ENCODE data around the gene LRP2BP. TPM values are rescaled to one million over a fixed set of nuclear protein-coding genes. Genes with fewer than 3 reads are reported as not detected.
"Not testable (repeated sequence)": the region's sequence is repeated elsewhere in the genome, so short reads cannot be mapped to it uniquely, and the experiment has no call there.

Gene LRP2BP
- total RNA-seq, 1 experiment from 2014 or later = 0.20 TPM

DNA sequence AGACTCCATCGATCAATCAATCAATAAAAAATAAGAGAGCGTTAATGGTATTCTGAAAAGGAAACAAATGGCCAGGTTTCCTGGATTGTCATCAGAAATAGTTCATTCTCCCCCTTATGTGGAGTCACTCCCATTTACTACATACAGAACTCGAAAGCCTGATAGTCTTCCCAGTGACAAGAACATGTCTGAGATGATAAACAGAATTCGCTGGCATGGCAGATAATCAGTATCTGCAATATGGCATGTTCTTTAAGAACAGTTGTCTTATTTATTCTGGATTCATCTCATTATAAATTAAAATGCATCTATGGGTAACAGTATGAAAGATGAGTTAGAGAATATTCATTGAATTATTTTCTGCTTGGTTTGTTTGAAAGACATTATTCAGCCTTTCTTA lies 61.4 kb downstream of the LRP2BP start:
- Histone ChIP-seq H3K4me3 (ENCODE audit: low read depth, low read length) (no peak overlapping the region), H3K27me3 (replicated peaks; ENCODE audit: control insufficient read depth, insufficient read depth, low read length) (no peaks in the 10 kb centered on the region), H3K36me3 (ENCODE audit: control insufficient read depth, insufficient read depth, low read length) (no peaks in the 10 kb centered on the region), H3K4me1 (no peaks in the 10 kb centered on the region; the same call in 1 of the 2 replicates), H3K9me3 (peaks cover 28% of the 10 kb centered on the region)
- ChIA-PET CTCF (no interaction called here), POLR2A (no interaction called here)
- intact Hi-C loops (cut with micrococcal nuclease; ENCODE audit: unreplicated experiment) = no loop called here
- H3K36me3 Mint-ChIP-seq (ENCODE audit: insufficient read depth, unreplicated experiment) = peaks cover 18% of the 10 kb centered on the region
- no peak overlapping the region for H3K4me3 Mint-ChIP-seq (ENCODE audit: unreplicated experiment)
- BruUV-seq (replicated peaks) = no TSS peak
- peaks cover 9% of the 10 kb centered on the region for H3K4me1 Mint-ChIP-seq (ENCODE audit: low read depth, unreplicated experiment)
- no peak for DNase-seq
- no peak for TF ChIP-seq CTCF (IDR thresholded peaks at IDR 0.05; ENCODE audit: insufficient read depth in 1 of 2, low read depth in 1 of 2, low read length in 1 of 2, severe bottlenecking in 1 of 2, unreplicated experiment in 1 of 2)
- H3K27me3 Mint-ChIP-seq (ENCODE audit: insufficient read depth, unreplicated experiment) = no peaks in the 10 kb centered on the region
- no peak overlapping the region for H3K27ac Mint-ChIP-seq (ENCODE audit: unreplicated experiment)
- H3K9me3 Mint-ChIP-seq (ENCODE audit: unreplicated experiment) = peaks cover 9% of the 10 kb centered on the region

GRCh38 chr4:185332575-185333464 lies 62.9 kb downstream of the LRP2BP start:
- H3K4me1 ChIP-seq = no peaks in the 10 kb centered on the region; the same call in 1 of the 2 replicates
- no peak for DNase-seq
- Mint-ChIP-seq H3K4me3 (ENCODE audit: unreplicated experiment) (no peak overlapping the region), H3K9me3 (ENCODE audit: unreplicated experiment) (peaks cover 24% of the 10 kb centered on the region), H3K4me1 (ENCODE audit: low read depth, unreplicated experiment) (peaks cover 12% of the 10 kb centered on the region), H3K27ac (ENCODE audit: unreplicated experiment) (peak overlapping the region; percentile 29), H3K36me3 (ENCODE audit: insufficient read depth, unreplicated experiment) (peaks cover 30% of the 10 kb centered on the region), H3K27me3 (ENCODE audit: insufficient read depth, unreplicated experiment) (no peaks in the 10 kb centered on the region)
- H3K4me3 ChIP-seq (ENCODE audit: low read depth, low read length) = no peak overlapping the region
- H3K9me3 ChIP-seq = peaks cover 32% of the 10 kb centered on the region
- no peak for TF ChIP-seq CTCF (IDR thresholded peaks at IDR 0.05; ENCODE audit: insufficient read depth in 1 of 2, low read depth in 1 of 2, low read length in 1 of 2, severe bottlenecking in 1 of 2, unreplicated experiment in 1 of 2)
- no peaks in the 10 kb centered on the region for H3K27me3 ChIP-seq (replicated peaks; ENCODE audit: control insufficient read depth, insufficient read depth, low read length)
- ChIA-PET POLR2A (no interaction called here), CTCF (no interaction called here)
- H3K36me3 ChIP-seq (ENCODE audit: control insufficient read depth, insufficient read depth, low read length) = no peaks in the 10 kb centered on the region
- BruUV-seq (replicated peaks) = no TSS peak
- intact Hi-C loops (cut with micrococcal nuclease; ENCODE audit: unreplicated experiment) = no loop called here

DNA sequence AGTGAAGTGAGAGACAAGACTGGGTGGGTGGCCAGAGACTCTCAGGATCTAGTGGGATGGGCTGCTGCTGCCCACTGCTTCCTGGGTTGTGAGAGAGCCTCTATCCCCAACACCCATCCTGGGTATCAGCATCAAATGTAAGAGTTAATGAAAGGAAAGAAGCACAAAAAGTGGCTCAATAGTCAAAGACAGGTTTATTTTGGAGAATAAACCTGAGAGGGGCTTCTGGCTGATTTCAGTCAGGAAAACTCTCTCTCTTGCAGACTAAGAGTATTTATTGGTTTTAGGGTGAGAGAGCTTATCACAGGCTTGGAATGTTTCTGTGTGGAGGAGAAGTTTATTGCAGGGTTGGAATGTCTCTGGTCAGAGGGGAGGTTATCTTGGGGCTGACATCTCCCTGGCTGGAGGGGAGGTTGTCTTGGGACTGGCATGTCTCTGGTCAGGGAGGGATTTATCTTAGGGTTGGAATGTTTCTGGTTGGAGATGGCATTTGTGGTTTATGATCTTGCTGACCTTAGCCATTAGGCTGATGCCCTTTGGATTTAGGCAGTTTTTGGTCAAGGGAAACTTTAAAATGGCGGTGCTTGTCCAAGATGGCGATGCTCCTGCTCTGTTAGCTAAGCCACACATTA lies 65.7 kb downstream of the LRP2BP start:
- Mint-ChIP-seq H3K4me1 (ENCODE audit: low read depth, unreplicated experiment) (peaks cover 12% of the 10 kb centered on the region), H3K36me3 (ENCODE audit: insufficient read depth, unreplicated experiment) (peaks cover 31% of the 10 kb centered on the region), H3K27ac (ENCODE audit: unreplicated experiment) (peak overlapping the region; percentile 66), H3K4me3 (ENCODE audit: unreplicated experiment) (peak overlapping the region; percentile 9), H3K9me3 (ENCODE audit: unreplicated experiment) (peaks cover 24% of the 10 kb centered on the region)
- H3K27me3 ChIP-seq (replicated peaks; ENCODE audit: control insufficient read depth, insufficient read depth, low read length); H3K4me1 ChIP-seq; H3K4me3 ChIP-seq (ENCODE audit: low read depth, low read length); POLR2A ChIA-PET; intact Hi-C loops (cut with micrococcal nuclease; ENCODE audit: unreplicated experiment); CTCF ChIA-PET; H3K36me3 ChIP-seq (ENCODE audit: control insufficient read depth, insufficient read depth, low read length); H3K27me3 Mint-ChIP-seq (ENCODE audit: insufficient read depth, unreplicated experiment); BruUV-seq (replicated peaks): not testable (repeated sequence)
- peaks cover 39% of the 10 kb centered on the region for H3K9me3 ChIP-seq
- DNase-seq = peak; percentile 29 to 53
